T-cell (primary cell): Measurements from ENCODE around the gene EIF4A3. TPM values are rescaled to one million over a fixed set of nuclear protein-coding genes. Genes with fewer than 3 reads are reported as not detected.

Source experiments
- ATAC-seq, 4 experiments: fragments of 200-7000 bp in 3 of 4; fragments of 150-1000 bp in 1 of 4; cut with Tn5 transposase; replicated peaks in 1 of 4; 1 replicate in 3 of 4; 2 replicates in 1 of 4; pipeline ENCODE4 v1.10.0; 2021; ENCODE audit warnings: moderate library complexity in 3 of 4, mild to moderate bottlenecking in 2 of 4, moderate number of reproducible peaks in 1 of 4
- CTCF ChIA-PET, 2 donors: fragments of 300-600 bp; sonication (Branson Sonifier 250); formaldehyde crosslinking; loops; one replicate each; lab custom pipeline; 2022; ENCODE audit warnings: antibody characterized with exemption in 2 of 2; lab: Charles Lee
- POLR2A ChIA-PET, 2 donors: fragments of 300-600 bp; sonication (Branson Sonifier 250); formaldehyde crosslinking; loops; one replicate each; lab custom pipeline; 2022; ENCODE audit warnings: antibody characterized with exemption in 2 of 2; lab: Charles Lee
- DNase-seq, 35 experiments: peaks; one replicate each; pipeline versions ENCODE4 v3.0.0 to v3.0.0-alpha.2; 2013 to 2023
- H3K27ac ChIP-seq: one replicate; pipeline ENCODE4 v1.5.1; 2013; ENCODE audit warnings: low read length
- H3K27me3 ChIP-seq, 2 experiments: replicated peaks in 1 of 2; 1 replicate in 1 of 2; 2 replicates in 1 of 2; pipeline versions ENCODE4 v1.6.1 to v1.7.0; 2013; ENCODE audit warnings: low read length in 1 of 2, mixed read lengths in 1 of 2; ENCODE audit not compliant: control insufficient read depth in 2 of 2, insufficient read depth in 2 of 2; ENCODE audit errors: extremely low read depth in 1 of 2
- H3K36me3 ChIP-seq, 2 donors: 1 replicate in 1 of 2; 2 replicates in 1 of 2; pipeline versions ENCODE4 v1.6.1 to v1.7.0; 2013; ENCODE audit warnings: low read length in 1 of 2; ENCODE audit not compliant: control insufficient read depth in 2 of 2, insufficient read depth in 1 of 2; ENCODE audit errors: extremely low read depth in 1 of 2
- H3K4me1 ChIP-seq, 2 experiments: 1 replicate in 1 of 2; 2 replicates in 1 of 2; pipeline versions ENCODE4 v1.6.1 to v1.7.0; 2013; ENCODE audit warnings: low read length in 2 of 2, mixed read lengths in 1 of 2; ENCODE audit not compliant: insufficient read depth in 2 of 2, control insufficient read depth in 1 of 2; ENCODE audit errors: extremely low read depth in 1 of 2
- H3K4me3 ChIP-seq, 2 donors: 1 replicate in 1 of 2; 2 replicates in 1 of 2; pipeline versions ENCODE4 v1.5.1 to v1.7.0; 2013; ENCODE audit warnings: mild to moderate bottlenecking in 2 of 2, low read length in 1 of 2, moderate library complexity in 1 of 2; ENCODE audit not compliant: control insufficient read depth in 1 of 2; ENCODE audit errors: extremely low read depth in 1 of 2
- H3K9me3 ChIP-seq: 2 replicates; pipeline ENCODE4 v1.7.0; 2013
- H3K27ac Mint-ChIP-seq, 2 donors: one replicate each; pipeline ENCODE4 v1.8.0; 2020 to 2021; ENCODE audit warnings: mild to moderate bottlenecking in 2 of 2, mixed read lengths in 2 of 2
- H3K27me3 Mint-ChIP-seq, 2 donors: one replicate each; pipeline ENCODE4 v1.8.0; 2021 to 2022; ENCODE audit warnings: mixed read lengths in 2 of 2
- H3K36me3 Mint-ChIP-seq: one replicate; pipeline ENCODE4 v1.8.0; 2021; ENCODE audit warnings: mixed read lengths
- H3K4me1 Mint-ChIP-seq, 3 donors: one replicate each; pipeline ENCODE4 v1.8.0; 2020 to 2022; ENCODE audit warnings: mixed read lengths in 3 of 3, mild to moderate bottlenecking in 1 of 3
- H3K4me3 Mint-ChIP-seq, 3 donors: one replicate each; pipeline ENCODE4 v1.8.0; 2020 to 2022; ENCODE audit warnings: mild to moderate bottlenecking in 3 of 3, mixed read lengths in 3 of 3, moderate library complexity in 3 of 3
- H3K9me3 Mint-ChIP-seq, 3 donors: one replicate each; pipeline ENCODE4 v1.8.0; 2020 to 2022; ENCODE audit warnings: mixed read lengths in 3 of 3
- WGBS: methylation state at CpG from one replicate; pipeline ENCODE4 v1.1.5; 2013; ENCODE audit warnings: missing lambda C conversion rate; ENCODE audit not compliant: insufficient coverage; 5-methylcytosine and 5-hydroxymethylcytosine counted together
- total RNA-seq, 35 experiments: library from RNA in 6 of 35; stranded (reverse) in 6 of 35; fragments of 120-200 nt in 1 of 35; gene quantifications; one replicate each; pipeline versions ENCODE4 v1.2.1 to v1.2.4 and lab custom pipeline; 2013 to 2026

EIF4A3 gene
- total RNA-seq, 5 donors from 2014 or later (not counting 1 experiment from before 2014, with no cell fraction given), result 70.1 to 105 (median 71.4) TPM

DNA sequence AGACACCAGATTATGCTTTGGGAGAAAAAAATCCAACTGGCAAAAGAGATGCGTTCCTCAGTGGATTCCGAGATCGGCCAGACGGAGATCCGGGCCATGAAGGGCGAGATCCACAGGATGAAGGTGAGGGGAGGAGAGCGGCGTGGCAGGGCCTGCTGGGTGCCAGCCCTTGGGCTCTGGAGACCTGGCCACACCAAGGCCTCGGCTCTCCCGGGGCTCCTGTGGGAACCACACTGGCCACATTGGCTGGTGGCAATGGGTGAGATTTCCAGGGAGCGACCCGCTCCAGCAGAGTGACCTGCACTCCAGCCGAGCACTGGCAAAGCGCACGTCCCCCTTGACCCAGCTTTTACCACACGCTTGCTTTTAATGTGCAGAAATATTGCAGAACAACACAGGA lies 57.2 kb downstream of the EIF4A3 start:
- WGBS, result 90% methylated on average over 15 of the region's 16 CpGs
- H3K27me3 ChIP-seq, result peaks cover 0 to 27% of the 10 kb centered on the region in 2 experiments
- POLR2A ChIA-PET, result no interaction called here
- H3K4me1 ChIP-seq, result no peaks in the 10 kb centered on the region
- CTCF ChIA-PET, result interaction anchor here in 1 of 2 donors (1.2 kb wide), 1 partner anchor 12 kb away, joined by 4 read pairs; the partner anchor contains the start of gene GAA
- ATAC-seq (no peak), DNase-seq (no peak)
- Mint-ChIP-seq H3K4me1 (no peaks in the 10 kb centered on the region), H3K4me3 (no peak overlapping the region), H3K27ac (no peak overlapping the region), H3K9me3 (no peaks in the 10 kb centered on the region), H3K36me3 (no peaks in the 10 kb centered on the region), H3K27me3 (peaks cover 0 to 5% of the 10 kb centered on the region in 2 donors)
- no peak overlapping the region for H3K4me3 ChIP-seq
- no peak overlapping the region for H3K27ac ChIP-seq
- no peaks in the 10 kb centered on the region for H3K9me3 ChIP-seq
- H3K36me3 ChIP-seq, result no peaks in the 10 kb centered on the region

DNA sequence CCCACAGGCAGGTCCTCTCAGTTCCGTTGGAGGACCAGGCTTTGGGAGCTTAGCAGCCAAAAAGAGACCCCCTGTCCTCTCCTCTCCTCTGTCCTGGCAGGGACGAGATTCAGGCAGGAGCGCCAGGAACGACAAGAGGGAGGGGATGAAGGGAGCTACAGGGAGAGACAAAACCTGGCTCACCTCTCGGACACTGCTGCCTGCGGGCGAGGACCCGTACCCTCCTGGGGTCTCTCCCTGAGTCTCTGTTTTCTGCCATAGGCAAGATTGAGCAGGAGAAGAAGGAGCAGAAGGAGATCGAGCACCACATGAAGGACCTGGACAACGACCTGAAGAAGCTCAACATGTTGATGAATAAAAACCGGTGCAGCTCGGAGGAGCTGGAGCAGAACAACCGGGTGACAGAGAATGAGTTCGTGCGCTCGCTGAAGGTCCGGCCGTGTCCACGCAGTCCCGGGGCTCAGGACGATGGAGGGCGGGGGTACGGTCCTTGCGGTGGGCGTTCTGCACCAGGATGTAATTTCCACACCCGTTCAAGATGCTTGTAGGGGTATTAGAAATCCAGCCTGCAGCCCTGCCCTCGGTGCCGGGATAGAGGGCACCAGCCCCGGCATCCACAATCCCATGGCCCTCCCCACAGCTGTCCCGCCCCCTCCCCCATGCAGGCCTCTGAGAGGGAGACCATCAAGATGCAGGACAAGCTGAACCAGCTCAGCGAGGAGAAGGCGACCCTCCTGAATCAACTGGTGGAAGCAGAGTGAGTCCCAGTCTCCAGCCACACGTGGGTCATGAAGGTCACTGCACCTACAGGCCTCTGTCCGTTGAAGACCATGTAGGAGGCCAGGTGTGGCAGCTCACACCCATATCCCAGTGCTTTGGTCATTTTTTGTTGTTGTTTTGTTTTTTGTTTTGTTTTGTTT lies 59.3 kb downstream of the EIF4A3 start:
- H3K4me1 Mint-ChIP-seq, result peaks cover 2 to 4% (median 2%) of the 10 kb centered on the region in 3 donors
- POLR2A ChIA-PET, result no interaction called here
- H3K9me3 Mint-ChIP-seq, result no peaks in the 10 kb centered on the region
- Histone ChIP-seq H3K4me1 (peaks cover 0 to 4% of the 10 kb centered on the region in 2 experiments), H3K4me3 (no peak overlapping the region), H3K36me3 (no peaks in the 10 kb centered on the region), H3K27me3 (peaks cover 0 to 39% of the 10 kb centered on the region in 2 experiments), H3K9me3 (no peaks in the 10 kb centered on the region), H3K27ac (no peak overlapping the region)
- no peaks in the 10 kb centered on the region for H3K36me3 Mint-ChIP-seq
- 74% methylated on average over 29 of the region's 34 CpGs for WGBS
- H3K27ac Mint-ChIP-seq, result no peak overlapping the region
- no peak for DNase-seq
- no peak overlapping the region for H3K4me3 Mint-ChIP-seq
- ATAC-seq, result no peak
- peaks cover 0 to 5% of the 10 kb centered on the region in 2 donors for H3K27me3 Mint-ChIP-seq
- CTCF ChIA-PET, result interaction anchor here in 1 of 2 donors (1.1 kb wide), 1 partner anchor 14 kb away, joined by 3 read pairs; the partner anchor contains the start of gene GAA

DNA sequence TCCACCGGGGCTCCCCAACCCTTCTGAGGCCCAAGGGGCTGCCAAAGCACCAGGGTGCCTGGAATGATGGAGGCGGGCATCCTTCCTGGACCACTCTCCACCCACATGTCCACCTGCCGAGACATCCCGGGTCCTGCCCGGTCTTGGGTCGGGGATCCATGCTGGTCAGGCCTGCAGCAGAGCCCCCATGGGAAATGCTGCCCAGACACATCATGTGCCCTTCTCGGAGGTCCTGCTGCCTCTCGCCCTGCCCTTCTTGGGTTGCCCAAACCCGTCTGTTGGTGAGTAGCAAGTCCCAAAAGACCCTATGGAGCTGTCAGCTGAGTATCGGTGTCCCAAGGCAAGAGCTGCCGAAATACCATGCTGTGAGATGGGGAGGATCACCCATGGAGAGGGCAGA lies 60.3 kb downstream of the EIF4A3 start:
- peaks cover 0 to 48% of the 10 kb centered on the region in 2 experiments for H3K27me3 ChIP-seq
- CTCF ChIA-PET, result interaction anchor here in 1 of 2 donors (1.1 kb wide), 1 partner anchor 15 kb away, joined by 3 read pairs; the partner anchor contains the start of gene GAA
- H3K4me3 Mint-ChIP-seq, result no peak overlapping the region
- ATAC-seq (no peak), DNase-seq (no peak)
- no peak overlapping the region for H3K4me3 ChIP-seq
- H3K9me3 ChIP-seq, result no peaks in the 10 kb centered on the region
- H3K36me3 Mint-ChIP-seq, result no peaks in the 10 kb centered on the region
- H3K27me3 Mint-ChIP-seq, result peaks cover 0 to 5% of the 10 kb centered on the region in 2 donors
- no peak overlapping the region for H3K27ac Mint-ChIP-seq
- peaks cover 2 to 6% (median 4%) of the 10 kb centered on the region in 3 donors for H3K4me1 Mint-ChIP-seq
- no peaks in the 10 kb centered on the region for H3K36me3 ChIP-seq
- 87% methylated on average over 11 of the region's 11 CpGs for WGBS
- no peak overlapping the region for H3K27ac ChIP-seq
- H3K9me3 Mint-ChIP-seq, result no peaks in the 10 kb centered on the region
- POLR2A ChIA-PET, result no interaction called here
- peaks cover 0 to 8% of the 10 kb centered on the region in 2 experiments for H3K4me1 ChIP-seq

DNA sequence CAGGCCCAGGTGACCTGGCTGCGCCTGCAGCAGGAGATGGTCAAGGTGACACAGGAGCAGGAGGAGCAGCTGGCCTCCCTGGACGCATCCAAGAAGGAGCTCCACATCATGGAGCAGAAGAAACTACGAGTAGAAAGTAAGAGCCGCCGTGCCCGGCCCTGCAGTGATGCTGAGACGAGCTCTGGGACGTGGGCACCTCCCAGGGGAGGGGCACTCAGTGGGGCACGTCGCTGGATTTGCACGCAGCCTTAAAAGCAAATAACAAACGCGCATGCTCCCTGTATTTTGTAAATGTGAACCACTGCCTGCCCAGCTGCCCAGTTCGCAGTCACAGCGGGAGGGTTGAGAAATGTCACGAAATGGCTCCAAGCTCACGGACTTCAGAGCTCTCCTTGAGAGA lies 60.8 kb downstream of the EIF4A3 start:
- Histone ChIP-seq H3K36me3 (no peaks in the 10 kb centered on the region), H3K27me3 (peaks cover 0 to 50% of the 10 kb centered on the region in 2 experiments), H3K9me3 (no peaks in the 10 kb centered on the region), H3K4me1 (peaks cover 0 to 8% of the 10 kb centered on the region in 2 experiments), H3K27ac (no peak overlapping the region), H3K4me3 (no peak overlapping the region)
- Mint-ChIP-seq H3K9me3 (no peaks in the 10 kb centered on the region), H3K36me3 (no peaks in the 10 kb centered on the region), H3K27ac (no peak overlapping the region), H3K4me1 (peaks cover 2 to 6% (median 4%) of the 10 kb centered on the region in 3 donors), H3K27me3 (peaks cover 0 to 5% of the 10 kb centered on the region in 2 donors), H3K4me3 (no peak overlapping the region)
- no peak for ATAC-seq
- WGBS, result 76% methylated on average over 16 of the region's 17 CpGs
- ChIA-PET POLR2A (no interaction called here), CTCF (no interaction called here)
- DNase-seq, result no peak

DNA sequence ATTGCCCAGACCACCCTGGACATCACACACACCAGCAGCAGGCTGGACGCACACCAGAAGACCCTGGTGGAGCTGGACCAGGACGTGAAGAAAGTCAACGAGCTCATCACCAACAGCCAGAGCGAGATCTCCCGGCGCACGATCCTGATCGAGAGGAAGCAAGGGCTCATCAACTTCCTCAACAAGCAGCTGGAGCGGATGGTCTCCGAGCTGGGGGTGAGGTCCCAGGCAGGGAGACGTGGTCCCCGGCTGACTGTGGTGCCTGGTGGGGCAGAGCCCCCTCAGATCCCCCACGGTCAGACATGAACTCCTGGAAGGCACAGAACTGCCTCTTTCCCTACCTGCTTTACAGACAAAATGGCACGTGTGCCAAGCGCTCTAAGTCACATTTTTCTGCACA lies 62.2 kb downstream of the EIF4A3 start:
- Histone ChIP-seq H3K27ac (no peak overlapping the region), H3K9me3 (no peaks in the 10 kb centered on the region), H3K27me3 (peaks cover 0 to 50% of the 10 kb centered on the region in 2 experiments), H3K4me1 (peaks cover 0 to 8% of the 10 kb centered on the region in 2 experiments), H3K36me3 (no peaks in the 10 kb centered on the region), H3K4me3 (no peak overlapping the region)
- POLR2A ChIA-PET, result no interaction called here
- Mint-ChIP-seq H3K4me1 (peaks cover 2 to 6% (median 4%) of the 10 kb centered on the region in 3 donors), H3K27ac (no peak overlapping the region), H3K36me3 (no peaks in the 10 kb centered on the region), H3K4me3 (no peak overlapping the region), H3K27me3 (peaks cover 0 to 3% of the 10 kb centered on the region in 2 donors), H3K9me3 (no peaks in the 10 kb centered on the region)
- ATAC-seq (no peak), DNase-seq (no peak)
- WGBS, result 80% methylated on average over 14 of the region's 15 CpGs
- CTCF ChIA-PET, result interaction anchor here in 1 of 2 donors (0.7 kb wide), 1 partner anchor 9 kb away, joined by 5 read pairs; no protein-coding TSS in a partner anchor
